GM23248 (cell line): ENCODE measurements around the gene BCORL1.

Source experiments
- EZH2 ChIP-seq: fragments of 200-600 bp; sonication (generic); IDR thresholded peaks from 2 replicates; pipeline ENCODE4 v1.6.1; 2018; ENCODE audit warnings: antibody characterized with exemption, mild to moderate bottlenecking; ENCODE audit not compliant: insufficient read depth, poor library complexity, severe bottlenecking
- EZH2phosphoT487 ChIP-seq: fragments of 200-600 bp; sonication (generic); IDR thresholded peaks from 2 replicates; pipeline ENCODE4 v1.6.1; 2018; ENCODE audit warnings: antibody characterized with exemption, moderate library complexity, mild to moderate bottlenecking, low read depth; ENCODE audit not compliant: insufficient read depth

DNA sequence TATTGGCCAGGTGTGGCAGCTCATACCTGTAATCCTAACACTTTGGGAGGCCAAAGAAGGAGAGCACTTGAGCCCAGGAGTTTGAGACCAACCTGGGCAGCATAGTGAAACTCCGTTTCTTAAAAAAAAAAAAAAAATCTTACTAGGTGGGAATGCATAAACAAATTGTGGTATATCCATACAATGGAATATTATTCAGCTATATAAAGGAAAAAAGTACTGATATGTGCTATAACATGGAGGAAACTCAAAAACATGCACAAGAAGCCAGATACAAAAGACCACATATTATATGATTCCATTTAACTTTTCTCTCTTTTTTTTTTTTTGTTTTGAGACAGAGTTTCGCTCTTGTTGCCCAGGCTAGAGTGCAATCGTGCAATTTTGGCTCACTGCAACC, 13.5 kb upstream of the BCORL1 start:
- TF ChIP-seq EZH2phosphoT487 (no peak), EZH2 (no peak)
